ENCODE measurements around the gene PEBP1. TPM values are rescaled to one million over a fixed set of nuclear protein-coding genes. Genes with fewer than 3 reads are reported as not detected.
A peak's percentile ranks its signal among the peaks of the same experiment; 100 is the strongest.

PEBP1 gene
- total and polyA plus RNA-seq, 2 of the 8 experiments (the other 6 are each of a cell fraction or from before 2014, with no cell fraction given) = 444 to 622 TPM

GRCh38 chr12:118102609-118103008 lies 33.3 kb upstream of the PEBP1 start:
- Histone ChIP-seq H3K4me3 (ENCODE audit: extremely low read depth in 1 of 4, insufficient read depth in 2 of 4, low read depth in 3 of 4, low read length in 4 of 4) (peak overlapping the region; percentile 81 to 91 (median 87)), H3K79me1 (ENCODE audit: low read depth, low read length) (peaks cover 7% of the 10 kb centered on the region), H2BK5ac (ENCODE audit: low read depth, low read length) (peak overlapping the region; percentile 97; the same call in 1 of the 2 replicates), H3K18ac (ENCODE audit: extremely low read depth, low read length) (peak overlapping the region; percentile 53), H3K23ac (ENCODE audit: insufficient read length) (no peak overlapping the region), H3K23me2 (ENCODE audit: low read depth, low read length) (peaks cover 5% of the 10 kb centered on the region; the same call in 1 of the 2 replicates), H3K36me3 (ENCODE audit: control insufficient read depth in 2 of 4, insufficient read depth in 4 of 4, low read length in 3 of 4) (peaks cover 3 to 8% (median 4%) of the 10 kb centered on the region in 4 experiments; a peak in 5 of 8 replicates), H3K79me2 (ENCODE audit: control insufficient read depth in 1 of 2, insufficient read depth in 2 of 2, low read length in 2 of 2) (peaks cover 8 to 46% of the 10 kb centered on the region in 2 experiments), H4K8ac (ENCODE audit: extremely low read depth, insufficient read depth, low read length) (no peak overlapping the region), H2BK12ac (ENCODE audit: low read depth, low read length) (no peak overlapping the region), H3K9ac (replicated peaks in 1 of 4; ENCODE audit: extremely low read depth in 1 of 4, low read depth in 3 of 4, low read length in 3 of 4) (peak overlapping the region in 1 of 4 experiments; percentile 68; a peak in 3 of 7 replicates), H3K4ac (replicated peaks; ENCODE audit: insufficient read length, low read depth, low read length) (no peak overlapping the region), H3K9me3 (ENCODE audit: insufficient read depth in 2 of 2, low read depth in 1 of 2, low read length in 1 of 2) (no peaks in the 10 kb centered on the region), H3K27ac (ENCODE audit: low read depth, low read length) (no peak overlapping the region), H3K14ac (ENCODE audit: insufficient read length) (no peak overlapping the region), H2BK120ac (replicated peaks; ENCODE audit: low read depth, low read length) (no peak overlapping the region), H2BK15ac (ENCODE audit: low read length) (no peak overlapping the region), H3K27me3 (replicated peaks in 1 of 4; ENCODE audit: control insufficient read depth in 3 of 4, extremely low read depth in 1 of 4, insufficient read depth in 3 of 4, low read length in 3 of 4) (no peaks in the 10 kb centered on the region), H4K20me1 (replicated peaks in 1 of 2; ENCODE audit: control insufficient read depth in 1 of 2, insufficient read depth in 2 of 2, low read length in 2 of 2) (no peaks in the 10 kb centered on the region), H3K56ac (replicated peaks; ENCODE audit: insufficient read length, low read depth, low read length) (peak overlapping the region; percentile 84), H4K5ac (ENCODE audit: insufficient read length, low read depth, low read length) (no peak overlapping the region), H2BK20ac (ENCODE audit: low read length) (no peak overlapping the region), H2AK5ac (ENCODE audit: low read depth, low read length) (no peak overlapping the region), H3K4me1 (replicated peaks in 1 of 4; ENCODE audit: control insufficient read depth in 3 of 4, insufficient read depth in 4 of 4, low read length in 3 of 4) (peaks cover 0 to 9% (median 5%) of the 10 kb centered on the region in 4 experiments; a peak in 4 of 7 replicates), H2AFZ (ENCODE audit: low read length) (no peak overlapping the region), H3K4me2 (ENCODE audit: insufficient read depth in 1 of 2, low read depth in 2 of 2, low read length in 2 of 2) (peak overlapping the region; percentile 78 to 92), H4K91ac (replicated peaks; ENCODE audit: insufficient read length, low read length) (no peak overlapping the region)
- TF ChIP-seq POLR2A (IDR thresholded peaks at IDR 0.05; ENCODE audit: control extremely low read depth in 1 of 2, low read depth in 2 of 2, low read length in 2 of 2) (no peak), PHF8 (conservative IDR thresholded peaks at IDR 0.05; ENCODE audit: low read depth, low read length) (no peak), TBP (IDR thresholded peaks at IDR 0.05; ENCODE audit: low read depth, low read length) (no peak), ASH2L (IDR thresholded peaks at IDR 0.05; ENCODE audit: low read length) (no peak), JUND (IDR thresholded peaks at IDR 0.05; ENCODE audit: low read length) (no peak), RBBP5 (IDR thresholded peaks at IDR 0.05; ENCODE audit: borderline replicate concordance, low read depth, low read length) (no peak), POLR2AphosphoS5 (IDR thresholded peaks at IDR 0.05; ENCODE audit: low read depth, low read length) (no peak), CHD2 (IDR thresholded peaks at IDR 0.05; ENCODE audit: low read length) (no peak), TAF7 (optimal IDR thresholded peaks at IDR 0.05; ENCODE audit: borderline replicate concordance, low read depth, low read length) (no peak), RFX5 (IDR thresholded peaks at IDR 0.05; ENCODE audit: borderline replicate concordance, low read depth, low read length) (no peak)
- ChIA-PET CTCF (ENCODE audit: partially characterized antibody) (interaction anchor here (0.7 to 1.9 kb wide), 5 partner anchors 12 to 1669 kb away, joined by 3 to 9 read pairs (median 6); no protein-coding TSS in a partner anchor), POLR2A (ENCODE audit: partially characterized antibody) (interaction anchor here (0.6 to 7.3 kb wide), 7 partner anchors 11 to 269 kb away, joined by 3 to 103 read pairs (median 33); partner anchors contain the start of genes PEBP1 and WSB2)
- DNase-seq (ENCODE audit: low read depth in 1 of 2, low spot score in 2 of 2) = no peak
- WGBS, 2 experiments (ENCODE audit: extremely low coverage in 1 of 2, insufficient coverage in 1 of 2, insufficient read length in 1 of 2, insufficient replicate concordance in 2 of 2, low coverage in 1 of 2, low lambda C conversion rate in 2 of 2, missing lambda C conversion rate in 1 of 2) = 15% methylated on average over 5 of the region's 5 CpGs; no CpG with 5 or more reads in 1 of the 2 experiments
- no peak for FAIRE-seq
